HUES48 (cell line): Measurements from ENCODE around the gene CCL13.

Experiments used
- H3K27ac ChIP-seq: one replicate; pipeline ENCODE4 v1.7.0; 2013; ENCODE audit warnings: low read depth, low read length, inconsistent platforms
- H3K27me3 ChIP-seq: 2 replicates; pipeline ENCODE4 v1.6.1; 2013; ENCODE audit warnings: mild to moderate bottlenecking, low read length; ENCODE audit not compliant: control insufficient read depth, insufficient read depth
- H3K36me3 ChIP-seq: 2 replicates; pipeline ENCODE4 v1.6.1; 2013; ENCODE audit warnings: low read length; ENCODE audit not compliant: control insufficient read depth, insufficient read depth
- H3K4me1 ChIP-seq: 2 replicates; pipeline ENCODE4 v1.6.1; 2013; ENCODE audit warnings: mild to moderate bottlenecking, low read length; ENCODE audit not compliant: control insufficient read depth, insufficient read depth
- H3K4me3 ChIP-seq: 2 replicates; pipeline ENCODE4 v1.5.1; 2013; ENCODE audit warnings: mild to moderate bottlenecking, low read depth, low read length
- H3K9ac ChIP-seq: 2 replicates; pipeline ENCODE4 v1.6.1; 2013; ENCODE audit warnings: mild to moderate bottlenecking, low read depth, low read length, moderate library complexity
- H3K9me3 ChIP-seq: 2 replicates; pipeline ENCODE4 v1.6.1; 2013; ENCODE audit warnings: low read length; ENCODE audit not compliant: control insufficient read depth, insufficient read depth

CCL13 gene

DNA sequence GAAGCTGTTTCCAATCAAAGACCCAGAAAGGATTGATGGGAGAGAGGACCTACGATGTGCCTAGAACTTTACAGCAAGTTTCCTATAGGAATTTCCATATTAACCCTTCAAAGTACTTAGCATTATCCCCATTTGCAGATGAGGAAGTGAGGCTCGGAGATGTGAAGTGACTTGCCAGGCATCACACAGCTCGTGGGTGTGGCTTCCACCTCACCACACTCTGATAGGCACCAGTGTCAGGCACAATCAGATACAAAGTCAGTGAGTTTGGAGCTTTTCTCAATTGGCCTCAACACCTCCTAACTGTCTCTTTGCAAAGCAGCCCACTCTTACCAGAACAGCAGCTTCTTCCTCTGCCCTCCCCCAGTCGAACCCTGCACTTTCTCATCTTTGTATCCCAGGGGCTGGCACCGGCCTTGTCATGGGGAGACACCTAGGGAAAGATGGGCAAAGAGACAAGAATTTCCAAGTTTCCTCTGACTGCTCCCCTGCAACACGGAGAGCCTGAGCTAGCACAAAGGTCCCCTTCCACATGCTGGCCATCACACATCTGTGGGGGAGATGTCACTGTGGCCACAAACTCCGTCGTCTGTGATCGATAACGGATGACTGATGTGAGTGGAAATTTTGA lies 44.1 kb downstream of the CCL13 start:
- Histone ChIP-seq H3K27ac (no peak overlapping the region), H3K4me3 (no peak overlapping the region), H3K27me3 (no peaks in the 10 kb centered on the region), H3K4me1 (peaks cover 10% of the 10 kb centered on the region), H3K36me3 (no peaks in the 10 kb centered on the region), H3K9ac (no peak overlapping the region), H3K9me3 (no peaks in the 10 kb centered on the region)

DNA sequence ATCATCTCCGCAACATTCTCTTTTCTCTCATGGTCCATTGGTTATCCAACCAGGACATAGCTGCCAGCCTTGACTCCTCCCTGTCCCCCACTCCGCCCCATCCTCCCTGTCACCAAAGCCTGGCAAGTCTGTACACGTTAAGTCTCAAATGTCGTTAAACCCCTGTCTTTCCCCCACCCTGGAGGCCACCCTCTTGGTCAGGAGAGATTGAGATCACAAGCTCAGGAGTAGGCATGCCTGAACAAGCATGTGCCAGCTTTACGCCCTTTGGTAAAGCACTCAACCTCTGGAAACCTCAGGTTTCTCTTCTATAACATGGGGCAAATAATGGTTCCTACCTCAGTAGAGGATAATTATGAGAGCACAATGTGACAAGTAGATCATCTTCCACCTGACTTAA lies 44.9 kb downstream of the CCL13 start:
- peaks cover 10% of the 10 kb centered on the region for H3K4me1 ChIP-seq
- H3K4me3 ChIP-seq: no peak overlapping the region
- no peaks in the 10 kb centered on the region for H3K9me3 ChIP-seq
- H3K9ac ChIP-seq: no peak overlapping the region
- no peaks in the 10 kb centered on the region for H3K27me3 ChIP-seq
- no peak overlapping the region for H3K27ac ChIP-seq
- no peaks in the 10 kb centered on the region for H3K36me3 ChIP-seq

DNA sequence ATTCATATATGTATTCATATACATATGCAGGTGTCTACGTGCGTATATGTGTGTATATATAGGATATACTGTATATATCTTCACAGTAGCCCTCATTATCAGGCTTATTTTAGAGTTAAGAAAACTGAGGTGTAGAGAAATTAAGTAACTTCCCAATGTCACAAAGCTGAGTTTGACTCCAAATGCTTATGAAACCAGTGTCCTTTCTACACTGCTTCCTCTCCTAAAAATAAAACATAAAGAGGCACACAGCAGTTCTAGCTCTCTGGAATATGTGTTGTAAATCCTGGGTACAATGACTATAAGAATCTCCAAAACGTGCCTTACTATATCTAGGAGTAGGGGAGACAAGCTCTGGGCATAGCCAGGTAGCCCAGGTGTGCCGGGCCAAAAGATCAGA lies 46.7 kb downstream of the CCL13 start:
- Histone ChIP-seq H3K4me1 (no peaks in the 10 kb centered on the region), H3K36me3 (no peaks in the 10 kb centered on the region), H3K27ac (no peak overlapping the region), H3K4me3 (no peak overlapping the region), H3K9ac (no peak overlapping the region), H3K9me3 (no peaks in the 10 kb centered on the region), H3K27me3 (peaks cover 6% of the 10 kb centered on the region)

DNA sequence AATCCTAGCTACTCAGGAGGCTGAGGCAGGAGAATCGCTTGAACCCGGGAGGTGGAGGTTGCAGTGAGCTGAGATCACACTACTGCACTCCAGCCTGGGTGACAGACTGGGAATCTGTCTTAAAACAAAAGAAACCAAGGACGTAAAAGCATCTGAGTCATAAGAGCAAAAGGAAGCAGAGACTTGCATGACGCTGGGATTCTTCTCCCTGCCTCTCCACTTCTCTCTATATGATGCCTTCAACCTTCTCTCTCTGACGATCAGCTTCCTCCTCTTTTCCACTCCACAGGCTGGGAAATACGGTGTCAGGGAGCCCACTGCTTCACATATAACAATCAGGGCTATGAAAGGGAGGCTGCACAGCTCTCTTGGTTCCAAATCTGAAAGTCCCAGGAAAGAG lies 49.9 kb downstream of the CCL13 start:
- no peak overlapping the region for H3K27ac ChIP-seq
- no peaks in the 10 kb centered on the region for H3K9me3 ChIP-seq
- H3K9ac ChIP-seq: no peak overlapping the region
- H3K4me3 ChIP-seq: no peak overlapping the region
- peaks cover 20% of the 10 kb centered on the region for H3K4me1 ChIP-seq
- H3K27me3 ChIP-seq: peaks cover 30% of the 10 kb centered on the region
- H3K36me3 ChIP-seq: no peaks in the 10 kb centered on the region
